Mesenchymal stem cell (in vitro differentiated cells and primary cell): ENCODE results near the gene ARID4B.

Experiments
- DNase-seq: peaks from one replicate; pipeline ENCODE4 v3.0.0-alpha.2; 2013
- H2AFZ ChIP-seq: one replicate; pipeline ENCODE4 v1.6.1; 2013; ENCODE audit warnings: low read depth, mild to moderate bottlenecking, control low read depth, inconsistent platforms, low read length, moderate library complexity
- H2AK5ac ChIP-seq: 2 replicates; pipeline ENCODE4 v1.6.1; 2013; ENCODE audit warnings: low read length, moderate library complexity, mild to moderate bottlenecking, inconsistent platforms; ENCODE audit not compliant: severe bottlenecking
- H2BK120ac ChIP-seq: one replicate; pipeline ENCODE4 v1.6.1; 2013; ENCODE audit warnings: low read depth, mild to moderate bottlenecking, inconsistent platforms, low read length, moderate library complexity
- H2BK12ac ChIP-seq, 2 experiments: one replicate each; pipeline ENCODE4 v1.6.1; 2013; ENCODE audit warnings: inconsistent platforms in 2 of 2, low read length in 2 of 2, mild to moderate bottlenecking in 2 of 2, moderate library complexity in 2 of 2, control low read depth in 1 of 2
- H2BK15ac ChIP-seq: one replicate; pipeline ENCODE4 v1.6.1; 2013; ENCODE audit warnings: mild to moderate bottlenecking, low read depth, inconsistent platforms; ENCODE audit not compliant: poor library complexity, severe bottlenecking
- H2BK5ac ChIP-seq: 2 replicates; pipeline ENCODE4 v1.6.1; 2013; ENCODE audit warnings: low read depth, mild to moderate bottlenecking, low read length, control low read depth, inconsistent platforms; ENCODE audit not compliant: poor library complexity, severe bottlenecking
- H3K14ac ChIP-seq, 2 experiments: one replicate each; pipeline ENCODE4 v1.6.1; 2013; ENCODE audit warnings: inconsistent platforms in 2 of 2, low read length in 2 of 2, control low read depth in 1 of 2, mild to moderate bottlenecking in 1 of 2, moderate library complexity in 1 of 2
- H3K18ac ChIP-seq, 2 experiments: one replicate each; pipeline ENCODE4 v1.6.1; 2013; ENCODE audit warnings: inconsistent platforms in 2 of 2, low read length in 2 of 2, control low read depth in 1 of 2, low read depth in 1 of 2, mild to moderate bottlenecking in 1 of 2
- H3K23ac ChIP-seq, 2 experiments: one replicate each; pipeline ENCODE4 v1.6.1; 2013; ENCODE audit warnings: inconsistent platforms in 2 of 2, low read length in 2 of 2, mild to moderate bottlenecking in 2 of 2, moderate library complexity in 2 of 2, control low read depth in 1 of 2
- H3K27ac ChIP-seq: 2 replicates; pipeline ENCODE4 v1.5.1; 2013; ENCODE audit warnings: mild to moderate bottlenecking, moderate library complexity, low read length, control low read depth, inconsistent platforms; ENCODE audit not compliant: poor library complexity, severe bottlenecking
- H3K27me3 ChIP-seq, 2 experiments: 2 replicates each; pipeline versions ENCODE4 v1.6.1 to v1.7.0; 2013; ENCODE audit warnings: low read length in 2 of 2, mild to moderate bottlenecking in 2 of 2, moderate library complexity in 2 of 2, control low read depth in 1 of 2, inconsistent platforms in 1 of 2; ENCODE audit not compliant: control insufficient read depth in 1 of 2, insufficient read depth in 1 of 2
- H3K36me3 ChIP-seq, 2 experiments: 2 replicates each; pipeline versions ENCODE4 v1.6.1 to v1.7.0; 2013; ENCODE audit warnings: low read length in 2 of 2, control low read depth in 1 of 2, inconsistent platforms in 1 of 2, low read depth in 1 of 2, mild to moderate bottlenecking in 1 of 2; ENCODE audit not compliant: insufficient read depth in 2 of 2, control insufficient read depth in 1 of 2
- H3K4ac ChIP-seq, 2 experiments: one replicate each; pipeline ENCODE4 v1.6.1; 2013; ENCODE audit warnings: inconsistent platforms in 2 of 2, low read length in 2 of 2, mild to moderate bottlenecking in 2 of 2, moderate library complexity in 2 of 2, control low read depth in 1 of 2, low read depth in 1 of 2
- H3K4me1 ChIP-seq: 2 replicates; pipeline ENCODE4 v1.6.1; 2013; ENCODE audit warnings: low read depth, low read length, control low read depth; ENCODE audit not compliant: control insufficient read depth, insufficient read depth
- H3K4me2 ChIP-seq: 2 replicates; pipeline ENCODE4 v1.6.1; 2013; ENCODE audit warnings: low read length, mild to moderate bottlenecking, inconsistent platforms; ENCODE audit not compliant: poor library complexity, severe bottlenecking
- H3K4me3 ChIP-seq, 2 experiments: 2 replicates each; pipeline versions ENCODE4 v1.5.1 to v1.7.0; 2013; ENCODE audit warnings: low read length in 2 of 2, mild to moderate bottlenecking in 2 of 2, control low read depth in 1 of 2, low read depth in 1 of 2; ENCODE audit not compliant: insufficient read depth in 1 of 2
- H3K79me1 ChIP-seq: replicated peaks from 2 replicates; pipeline ENCODE4 v1.6.1; 2013; ENCODE audit warnings: mild to moderate bottlenecking, control low read depth, low read length, inconsistent platforms; ENCODE audit not compliant: poor library complexity, severe bottlenecking
- H3K9ac ChIP-seq: 2 replicates; pipeline ENCODE4 v1.7.0; 2013; ENCODE audit warnings: mild to moderate bottlenecking, low read length, moderate library complexity
- H3K9me3 ChIP-seq: 2 replicates; pipeline ENCODE4 v1.7.0; 2013; ENCODE audit warnings: mild to moderate bottlenecking, low read length; ENCODE audit not compliant: control insufficient read depth
- H4K8ac ChIP-seq: one replicate; pipeline ENCODE4 v1.6.1; 2013; ENCODE audit warnings: inconsistent platforms, mild to moderate bottlenecking, low read length, moderate library complexity
- H4K91ac ChIP-seq: one replicate; pipeline ENCODE4 v1.6.1; 2013; ENCODE audit warnings: mild to moderate bottlenecking, low read length, inconsistent platforms
- WGBS: methylation state at CpG from one replicate; pipeline ENCODE4 v1.1.7; 2013; ENCODE audit warnings: mixed read lengths; 5-methylcytosine and 5-hydroxymethylcytosine counted together

The ARID4B gene

GRCh38 chr1:235156740-235157139 is 171.2 kb downstream of the ARID4B start:
- no peak overlapping the region for H3K4me2 ChIP-seq
- H3K27me3 ChIP-seq = no peaks in the 10 kb centered on the region
- no peak overlapping the region for H2BK15ac ChIP-seq
- WGBS = 92% methylated on average over 4 of the region's 4 CpGs
- H2BK120ac ChIP-seq = no peak overlapping the region
- no peak overlapping the region for H3K4me3 ChIP-seq
- no peak overlapping the region for H2BK5ac ChIP-seq
- DNase-seq = no peak
- no peak overlapping the region for H3K14ac ChIP-seq
- H2BK12ac ChIP-seq = no peak overlapping the region
- H2AFZ ChIP-seq = no peak overlapping the region
- H3K9ac ChIP-seq = no peak overlapping the region
- no peak overlapping the region for H4K91ac ChIP-seq
- H3K27ac ChIP-seq = no peak overlapping the region
- H4K8ac ChIP-seq = no peak overlapping the region
- peaks cover 41 to 74% of the 10 kb centered on the region in 2 experiments for H3K36me3 ChIP-seq
- no peak overlapping the region for H3K4ac ChIP-seq
- H3K23ac ChIP-seq = no peak overlapping the region
- H3K79me1 ChIP-seq = peaks cover 25% of the 10 kb centered on the region
- no peaks in the 10 kb centered on the region for H3K9me3 ChIP-seq
- no peak overlapping the region for H3K18ac ChIP-seq
- H2AK5ac ChIP-seq = no peak overlapping the region
- H3K4me1 ChIP-seq = peaks cover 2% of the 10 kb centered on the region

GRCh38 chr1:235156265-235156664 is 171.7 kb downstream of the ARID4B start:
- H3K79me1 ChIP-seq = peaks cover 25% of the 10 kb centered on the region
- H3K4me1 ChIP-seq = peaks cover 2% of the 10 kb centered on the region
- no peak overlapping the region for H2BK15ac ChIP-seq
- no peak overlapping the region for H4K8ac ChIP-seq
- peaks cover 43 to 79% of the 10 kb centered on the region in 2 experiments for H3K36me3 ChIP-seq
- no peaks in the 10 kb centered on the region for H3K27me3 ChIP-seq
- no peak overlapping the region for H3K18ac ChIP-seq
- no peak overlapping the region for H3K4ac ChIP-seq
- H2BK12ac ChIP-seq = no peak overlapping the region
- H2AFZ ChIP-seq = no peak overlapping the region
- H3K9ac ChIP-seq = no peak overlapping the region
- H3K27ac ChIP-seq = no peak overlapping the region
- H3K4me2 ChIP-seq = no peak overlapping the region
- no peak overlapping the region for H4K91ac ChIP-seq
- H3K14ac ChIP-seq = no peak overlapping the region
- H3K9me3 ChIP-seq = no peaks in the 10 kb centered on the region
- no peak overlapping the region for H2AK5ac ChIP-seq
- H2BK120ac ChIP-seq = no peak overlapping the region
- 97% methylated on average over 2 of the region's 3 CpGs for WGBS
- H2BK5ac ChIP-seq = no peak overlapping the region
- no peak for DNase-seq
- no peak overlapping the region for H3K4me3 ChIP-seq
- H3K23ac ChIP-seq = no peak overlapping the region

- H3K4me1 ChIP-seq = no peaks in the 10 kb centered on the region
- DNase-seq = no peak
- no peak overlapping the region for H3K27ac ChIP-seq
- H3K36me3 ChIP-seq = peaks cover 37 to 85% of the 10 kb centered on the region in 2 experiments
- no peaks in the 10 kb centered on the region for H3K27me3 ChIP-seq
- no peak overlapping the region for H2BK15ac ChIP-seq
- no peak overlapping the region for H4K8ac ChIP-seq
- H3K4me2 ChIP-seq = no peak overlapping the region
- H3K18ac ChIP-seq = no peak overlapping the region
- no peak overlapping the region for H2AFZ ChIP-seq
- H2BK5ac ChIP-seq = no peak overlapping the region
- H2AK5ac ChIP-seq = no peak overlapping the region
- H3K4ac ChIP-seq = no peak overlapping the region
- no peak overlapping the region for H3K14ac ChIP-seq
- no peak overlapping the region for H3K4me3 ChIP-seq
- no peak overlapping the region for H4K91ac ChIP-seq
- H3K23ac ChIP-seq = no peak overlapping the region
- no peak overlapping the region for H2BK120ac ChIP-seq
- H3K9me3 ChIP-seq = no peaks in the 10 kb centered on the region
- H2BK12ac ChIP-seq = no peak overlapping the region
- peaks cover 27% of the 10 kb centered on the region for H3K79me1 ChIP-seq
- no peak overlapping the region for H3K9ac ChIP-seq
These were observed 175.7 kb downstream of the ARID4B start for GRCh38 chr1:235152235-235152634.

GRCh38 chr1:235151033-235151432 is 176.9 kb downstream of the ARID4B start:
- H2AK5ac ChIP-seq = no peak overlapping the region
- peaks cover 27% of the 10 kb centered on the region for H3K79me1 ChIP-seq
- H3K4ac ChIP-seq = no peak overlapping the region
- H3K9ac ChIP-seq = no peak overlapping the region
- H3K27me3 ChIP-seq = no peaks in the 10 kb centered on the region
- no peak overlapping the region for H3K27ac ChIP-seq
- no peak overlapping the region for H3K18ac ChIP-seq
- no peak overlapping the region for H3K4me3 ChIP-seq
- no peak overlapping the region for H2BK5ac ChIP-seq
- H2BK15ac ChIP-seq = no peak overlapping the region
- no peak for DNase-seq
- H2AFZ ChIP-seq = no peak overlapping the region
- H2BK12ac ChIP-seq = no peak overlapping the region
- 89% methylated on average over 2 of the region's 2 CpGs for WGBS
- H3K36me3 ChIP-seq = peaks cover 38 to 85% of the 10 kb centered on the region in 2 experiments
- H4K91ac ChIP-seq = no peak overlapping the region
- no peaks in the 10 kb centered on the region for H3K9me3 ChIP-seq
- no peak overlapping the region for H3K4me2 ChIP-seq
- H3K23ac ChIP-seq = no peak overlapping the region
- no peaks in the 10 kb centered on the region for H3K4me1 ChIP-seq
- no peak overlapping the region for H2BK120ac ChIP-seq
- H3K14ac ChIP-seq = no peak overlapping the region
- H4K8ac ChIP-seq = no peak overlapping the region
